GOT3 (cell line): Measurements from ENCODE around the gene FGF5.
A peak's percentile ranks its signal among the peaks of the same experiment; 100 is the strongest.
"Not testable (repeated sequence)": the region's sequence is repeated elsewhere in the genome, so short reads cannot be mapped to it uniquely, and the experiment has no call there.

Experiments used
- DNase-seq: peaks from one replicate; lab custom pipeline; 2025; ENCODE audit warnings: mixed read lengths; lab: John Stamatoyannopoulos, UW

The FGF5 gene

GRCh38 chr4:80266253-80266901 is at the start of gene FGF5:
FGF5 (plus strand) TSS chr4:80266664; CDS start chr4:80266825, 161 bp downstream.
- peak; percentile 80 for DNase-seq

DNA sequence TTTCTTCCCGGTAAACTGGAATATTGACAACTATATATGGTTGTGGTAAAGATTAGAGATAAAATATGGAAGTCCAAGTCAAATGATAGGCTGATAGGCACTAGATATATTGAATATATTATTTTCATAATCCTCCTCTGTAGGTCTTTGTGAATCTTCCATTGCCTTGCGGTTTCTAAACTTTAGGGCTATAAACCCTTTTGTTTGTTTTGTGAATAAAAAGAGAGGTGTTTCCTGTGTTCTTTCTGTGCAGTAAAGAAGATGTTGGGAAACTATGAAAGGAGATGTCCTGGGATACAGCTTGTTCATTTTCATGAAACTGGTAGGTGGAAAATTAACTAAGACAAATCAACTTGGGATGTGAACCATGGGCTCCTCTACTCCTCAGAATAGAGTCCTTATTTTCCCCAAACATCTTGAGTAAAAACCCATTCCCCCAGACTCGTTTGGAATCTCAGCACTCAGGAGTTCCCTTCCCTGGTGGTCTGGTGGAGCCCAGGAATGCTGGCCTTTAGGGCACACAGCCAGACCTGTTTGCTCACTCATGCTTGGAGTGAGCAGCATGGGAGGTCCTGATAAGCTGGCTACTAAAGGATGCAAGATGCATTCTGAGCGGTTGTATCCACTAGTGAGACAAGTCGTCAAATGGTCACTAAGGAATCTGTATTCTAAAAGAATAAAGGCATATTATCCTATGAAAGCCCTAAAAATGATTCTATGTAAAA is 47.0 kb upstream of the FGF5 start:
- no peak for DNase-seq

DNA sequence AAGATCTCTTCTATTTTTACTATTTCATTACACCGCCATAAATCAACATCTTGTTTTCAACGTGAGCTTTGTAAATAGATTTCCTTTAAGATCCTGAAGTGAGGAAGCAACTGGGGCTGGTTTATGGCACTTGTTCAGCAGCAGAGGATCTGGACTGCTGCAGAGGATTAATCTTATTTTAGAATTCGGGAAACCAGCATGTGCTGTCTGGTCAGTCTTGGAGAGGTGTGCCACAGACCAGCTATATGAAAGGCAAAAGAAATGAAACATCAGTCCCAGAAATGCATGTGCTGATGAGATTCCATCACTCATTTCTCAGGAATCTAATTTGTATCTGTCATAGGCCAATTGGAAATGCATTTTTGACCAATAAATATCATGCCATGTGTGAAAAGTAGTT is 45.8 kb upstream of the FGF5 start:
- no peak for DNase-seq

DNA sequence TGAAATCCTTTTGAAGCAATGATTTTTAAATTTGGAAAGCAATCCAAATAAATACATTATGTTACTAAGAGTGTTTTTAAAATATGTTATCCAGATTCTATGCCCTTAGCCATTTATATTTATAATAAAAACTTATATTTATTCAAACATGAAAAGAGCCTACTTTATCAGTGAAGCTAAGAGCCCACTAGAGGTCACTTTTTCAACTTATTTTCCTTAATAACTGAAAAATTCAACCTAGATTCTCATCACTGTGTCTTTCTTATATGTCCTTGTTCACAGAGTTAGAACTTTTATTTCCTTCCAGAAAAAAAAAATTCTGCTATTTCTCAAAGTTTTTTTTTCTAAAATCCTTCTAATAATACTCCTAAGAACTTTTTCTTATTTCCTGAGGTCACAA is 45.3 kb upstream of the FGF5 start:
- no peak for DNase-seq

- no peak for DNase-seq
Measured at GRCh38 chr4:80225595-80225994, 40.9 kb upstream of the FGF5 start.

GRCh38 chr4:80226094-80226493 is 40.4 kb upstream of the FGF5 start:
- DNase-seq: no peak

GRCh38 chr4:80228460-80228859 is 38.0 kb upstream of the FGF5 start:
- no peak for DNase-seq

DNA sequence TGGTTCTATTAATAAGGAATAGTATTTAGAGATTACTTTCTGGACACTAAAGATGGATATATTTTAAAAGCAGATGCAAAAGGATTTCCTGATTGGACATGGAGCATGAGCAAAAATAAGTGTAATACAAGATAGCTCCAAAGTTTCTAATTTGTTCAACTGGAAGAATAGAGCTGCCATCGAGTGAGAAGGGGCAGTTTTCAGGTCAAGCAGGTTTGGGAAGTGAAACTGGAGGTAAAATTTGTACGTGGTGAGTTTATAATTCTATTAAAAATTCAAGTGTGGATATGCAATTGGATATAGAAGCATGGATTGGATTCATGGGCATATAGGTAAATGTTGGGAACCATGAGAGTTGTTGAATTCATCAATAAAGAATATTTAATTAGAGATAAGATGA is 37.3 kb upstream of the FGF5 start:
- DNase-seq: no peak

DNA sequence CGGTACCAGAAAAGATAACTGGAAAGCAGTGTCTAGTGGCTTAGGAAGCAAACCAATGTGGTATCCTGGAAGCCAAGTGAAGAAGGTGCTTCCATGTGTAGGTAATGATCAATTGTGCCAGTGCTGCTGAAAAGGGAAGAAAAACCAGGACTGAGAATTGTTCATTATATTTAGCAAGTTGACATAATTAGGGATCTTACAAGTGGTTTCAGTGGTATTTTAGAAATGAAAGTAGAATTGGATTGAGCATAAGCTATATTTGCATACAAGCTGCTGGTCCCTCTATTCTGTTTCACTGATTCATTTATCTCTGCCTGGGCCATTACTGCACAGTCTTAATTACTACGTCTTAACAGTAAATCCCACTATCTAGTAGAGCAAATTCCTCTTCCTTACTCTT is 36.9 kb upstream of the FGF5 start:
- no peak for DNase-seq

GRCh38 chr4:80231180-80231579 is 35.3 kb upstream of the FGF5 start:
- DNase-seq: no peak

- DNase-seq: no peak
Measured at GRCh38 chr4:80232707-80233370, 33.6 kb upstream of the FGF5 start.

GRCh38 chr4:80233390-80233789 is 33.1 kb upstream of the FGF5 start:
- DNase-seq: no peak

- DNase-seq: no peak
Measured at GRCh38 chr4:80235451-80235850, 31.0 kb upstream of the FGF5 start.

DNA sequence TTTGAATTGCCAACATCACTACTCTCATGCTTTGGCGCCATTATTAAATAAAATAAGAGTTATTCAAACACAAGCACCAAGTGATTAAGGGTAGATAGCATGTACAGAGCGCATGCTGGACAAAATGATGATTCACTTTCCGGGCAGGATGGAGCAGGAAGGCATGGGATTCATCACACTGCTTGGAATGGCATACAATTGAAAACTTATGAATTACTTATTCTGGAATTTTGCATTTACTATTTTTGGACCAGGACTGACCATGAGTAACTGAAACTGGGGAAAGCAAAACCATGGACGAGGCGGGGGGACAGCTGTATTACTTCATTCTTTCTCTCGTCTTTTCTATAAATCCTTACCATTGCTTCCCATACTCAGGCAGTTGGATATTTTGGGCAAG is 28.5 kb upstream of the FGF5 start:
- no peak for DNase-seq

DNA sequence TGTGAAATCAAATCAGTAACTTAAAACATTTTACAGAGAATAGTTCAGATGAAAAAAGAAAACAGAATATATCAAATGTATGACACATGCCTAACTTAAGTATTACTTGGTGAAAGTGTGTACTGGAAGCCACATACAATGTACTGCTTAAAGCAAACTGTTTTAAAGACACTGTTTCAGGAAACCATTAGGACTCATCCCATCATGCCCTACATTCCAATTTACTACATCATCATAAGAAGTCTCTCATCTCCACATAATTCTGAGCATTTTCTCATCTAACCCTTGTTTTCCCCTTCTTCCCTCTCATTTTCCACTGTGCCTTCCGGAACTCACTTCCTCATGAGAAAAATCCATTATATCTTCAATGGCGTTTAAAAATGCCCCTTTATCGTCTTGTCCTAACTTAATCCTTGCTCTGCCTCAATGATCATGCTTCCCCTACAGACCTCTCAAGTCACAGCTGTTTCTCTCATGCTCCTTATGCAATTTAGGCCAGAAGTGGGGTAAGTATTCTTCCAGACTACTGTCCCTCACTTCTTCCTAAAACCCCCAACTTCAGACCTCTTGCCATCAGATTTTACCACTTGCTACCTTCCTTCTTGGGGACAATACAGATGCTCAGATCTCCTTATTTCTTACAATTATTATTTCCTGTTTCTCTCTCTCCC is 26.8 kb upstream of the FGF5 start:
- DNase-seq: no peak

DNA sequence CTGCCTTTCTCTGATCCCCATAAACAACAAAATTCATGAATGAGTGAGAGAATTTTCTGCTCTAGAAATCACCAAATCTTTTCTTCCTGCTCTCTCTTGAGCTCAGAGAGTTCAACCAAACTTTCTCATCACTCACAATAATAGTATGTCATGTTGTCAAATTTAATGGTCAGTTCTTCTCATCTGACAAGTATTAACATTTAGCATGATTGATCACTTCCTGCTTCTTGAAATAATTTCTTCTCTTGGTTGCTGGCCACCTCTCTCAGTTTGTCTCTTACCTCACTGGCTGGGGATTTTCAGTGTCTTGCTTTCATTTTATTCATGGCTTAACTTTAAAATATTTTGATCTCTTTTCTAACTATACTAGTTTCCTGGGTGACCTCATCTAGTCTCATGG is 25.5 kb upstream of the FGF5 start:
- no peak for DNase-seq

DNA sequence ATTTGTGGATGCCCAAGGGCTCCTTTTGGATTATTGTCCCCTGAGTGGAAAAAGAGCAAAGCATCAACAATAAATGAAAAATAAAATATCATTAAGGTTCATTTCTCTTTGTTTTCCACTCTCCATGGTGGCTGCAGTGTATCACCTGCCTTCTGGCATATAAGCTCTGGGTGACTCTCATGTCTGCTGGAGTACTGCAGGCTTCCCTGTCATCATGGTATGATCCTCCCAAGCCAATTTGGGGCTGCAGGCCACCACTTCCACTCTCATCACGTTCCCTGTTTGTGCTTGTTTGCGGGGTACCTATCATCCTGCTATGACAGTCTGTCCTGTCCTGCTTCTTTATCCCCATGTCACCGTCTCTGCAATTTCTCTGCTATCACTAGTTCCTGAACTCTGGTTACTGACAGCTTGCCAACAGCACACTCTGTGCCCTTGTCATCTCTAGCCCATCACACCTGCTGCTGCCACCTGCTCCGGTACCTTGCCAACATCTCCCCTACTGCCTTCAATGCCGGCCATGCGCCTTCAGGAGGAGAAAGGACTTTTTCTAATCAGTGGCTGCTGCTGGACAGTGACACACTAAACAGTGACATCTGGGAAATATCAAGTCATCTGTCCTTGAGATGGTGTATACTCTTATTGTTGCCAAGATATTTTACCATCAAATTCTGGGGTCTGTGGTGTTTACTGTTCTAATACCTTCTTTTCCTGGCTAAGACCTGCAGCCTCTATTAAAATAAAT is 23.0 kb upstream of the FGF5 start:
- no peak for DNase-seq

DNA sequence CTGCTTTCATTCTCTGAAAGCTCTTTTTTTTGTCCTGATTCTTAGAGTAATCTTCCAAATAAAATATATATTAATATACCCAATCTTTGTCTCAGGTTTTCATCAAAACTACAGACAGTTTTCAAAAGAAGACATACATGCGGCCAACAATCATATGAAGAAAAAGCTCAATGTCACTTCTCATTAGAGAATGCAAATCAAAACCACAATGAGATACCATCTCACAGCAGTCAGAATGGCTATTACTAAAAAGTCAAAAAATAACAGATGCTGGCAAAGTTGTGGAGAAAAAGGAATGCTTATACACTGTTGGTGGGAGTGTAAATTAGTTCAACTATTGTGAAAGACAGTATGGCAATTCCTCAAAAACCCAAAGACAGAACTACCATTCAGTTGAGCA is 19.0 kb upstream of the FGF5 start:
- DNase-seq: not testable (repeated sequence)

GRCh38 chr4:80249144-80249543 is 17.3 kb upstream of the FGF5 start:
- DNase-seq: no peak

GRCh38 chr4:80252427-80252826 is 14.0 kb upstream of the FGF5 start:
- DNase-seq: no peak

- no peak for DNase-seq
Measured at GRCh38 chr4:80252953-80253352, 13.5 kb upstream of the FGF5 start.

DNA sequence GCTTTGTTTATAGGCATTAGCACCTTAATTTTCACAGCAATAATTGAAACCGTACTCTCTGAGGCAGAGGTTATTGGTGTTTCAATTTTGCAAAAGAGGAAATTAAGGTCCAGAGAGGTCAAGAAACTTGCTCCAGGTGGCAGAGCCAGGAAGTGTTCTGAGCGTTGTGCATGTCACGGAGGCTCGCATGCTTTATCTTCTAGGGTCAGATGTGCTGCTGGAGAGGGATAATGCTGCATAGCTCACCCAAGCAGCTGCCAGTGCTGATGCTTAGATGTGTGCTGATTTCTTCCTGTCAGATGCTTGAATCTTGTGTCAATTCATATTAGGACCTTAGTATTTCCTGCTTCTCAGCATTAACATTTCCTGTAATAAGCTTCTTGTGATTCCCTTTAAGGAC is 13.0 kb upstream of the FGF5 start:
- DNase-seq: no peak
